HepG2 (cell line): ENCODE results near the gene GABARAPL2. TPM values are rescaled to one million over a fixed set of nuclear protein-coding genes. Genes with fewer than 3 reads are reported as not detected.
A peak's percentile ranks its signal among the peaks of the same experiment; 100 is the strongest.

Experiments
- CBX5 ChIP-seq: sonication (generic); formaldehyde crosslinking; IDR thresholded peaks from 2 replicates; pipeline ENCODE4 v1.4.0; 2020; ENCODE audit warnings: missing genetic modification reagents, borderline replicate concordance
- GATAD1 ChIP-seq: IDR thresholded peaks from 2 replicates; pipeline ENCODE4 v1.6.1; 2016; ENCODE audit warnings: missing genetic modification reagents, missing compliant biosample characterization
- HOMEZ ChIP-seq: IDR thresholded peaks from 2 replicates; pipeline ENCODE4 v1.6.1; 2016; ENCODE audit warnings: low read depth
- HOXA3 ChIP-seq: sonication (generic); formaldehyde crosslinking; IDR thresholded peaks from 2 replicates; pipeline ENCODE4 v1.5.0; 2020; ENCODE audit warnings: missing genetic modification reagents
- KDM2A ChIP-seq: sonication (generic); formaldehyde crosslinking; IDR thresholded peaks from 2 replicates; pipeline ENCODE4 v1.4.0; 2020; ENCODE audit warnings: low read depth, missing genetic modification reagents, borderline replicate concordance
- KIAA2018 ChIP-seq: sonication (generic); formaldehyde crosslinking; IDR thresholded peaks from 2 replicates; pipeline ENCODE4 v1.5.0; 2020; ENCODE audit warnings: mild to moderate bottlenecking, missing genetic modification reagents, borderline replicate concordance
- KMT2B ChIP-seq: IDR thresholded peaks from 2 replicates; pipeline ENCODE4 v1.6.1; 2016; ENCODE audit warnings: missing genetic modification reagents, missing compliant biosample characterization
- MXI1 ChIP-seq: IDR thresholded peaks from 3 replicates; pipeline ENCODE4 v1.6.1; 2012; ENCODE audit warnings: low read depth, low read length, inconsistent platforms, borderline replicate concordance
- POLR2AphosphoS5 ChIP-seq: IDR thresholded peaks from 2 replicates; pipeline ENCODE4 v1.6.1; 2012; ENCODE audit warnings: low read depth, low read length
- RARA ChIP-seq: IDR thresholded peaks from 2 replicates; pipeline ENCODE4 v1.6.1; 2016; ENCODE audit warnings: missing genetic modification reagents, missing compliant biosample characterization
- RBM39 ChIP-seq: fragments of 200-400 bp; formaldehyde crosslinking; IDR thresholded peaks from one replicate; pipeline ENCODE4 v1.6.1; 2018; ENCODE audit warnings: antibody characterized with exemption, mild to moderate bottlenecking, low read depth, low read length; ENCODE audit not compliant: poor library complexity, severe bottlenecking
- RFX5 ChIP-seq: IDR thresholded peaks from 2 replicates; pipeline ENCODE4 v1.6.1; 2011; ENCODE audit warnings: low read depth, low read length, improper control_type of control experiment
- SOX5 ChIP-seq: IDR thresholded peaks from 2 replicates; pipeline ENCODE4 v1.6.1; 2016; ENCODE audit warnings: borderline replicate concordance
- YY1 ChIP-seq: IDR thresholded peaks from 2 replicates; pipeline ENCODE4 v1.6.1; 2011; ENCODE audit warnings: low read length, low read depth, moderate library complexity, mild to moderate bottlenecking; ENCODE audit not compliant: insufficient read depth, insufficient replicate concordance
- ZFX ChIP-seq: sonication (generic); formaldehyde crosslinking; IDR thresholded peaks from 2 replicates; pipeline ENCODE4 v1.4.0; 2020; ENCODE audit warnings: mild to moderate bottlenecking, low read depth, missing genetic modification reagents, moderate library complexity
- ZMYM2 ChIP-seq: sonication (generic); formaldehyde crosslinking; IDR thresholded peaks from 2 replicates; pipeline ENCODE4 v1.8.0; 2022; ENCODE audit warnings: mild to moderate bottlenecking, missing genetic modification reagents
- ZNF639 ChIP-seq: conservative IDR thresholded peaks from 2 replicates; pipeline ENCODE4 v1.6.1; 2018; ENCODE audit warnings: missing genetic modification reagents
- polyA plus RNA-seq, 8 experiments: library from polyadenylated mRNA; depleted of rRNA in 3 of 8; stranded (reverse) in 7 of 8; unstranded in 1 of 8; fragments of >200 nt; fragmentation: Illumina TruSeq in 4 of 8; extraction: Trizol in 4 of 8; gene quantifications; 2 replicates each; pipeline versions ENCODE4 v1.2.1 to v1.2.3, GENCODE V29; 2011 to 2016; ENCODE audit warnings: low read depth in 4 of 8, missing spikeins in 1 of 8, mixed read lengths in 1 of 8; ENCODE audit not compliant: insufficient read depth in 1 of 8
- total RNA-seq, 5 experiments: library from RNA; depleted of rRNA; stranded (reverse); fragments of >200 nt; fragmentation: Illumina TruSeq; extraction: Trizol; gene quantifications; 2 replicates each; pipeline ENCODE4 v1.2.3, GENCODE V29; 2016; ENCODE audit warnings: low read depth in 1 of 5
- TF ChIP-seq, protein P1 (sequence below): IDR thresholded peaks from 2 replicates; pipeline ENCODE4 v1.6.1; 2018; ENCODE audit warnings: missing genetic modification reagents, mild to moderate bottlenecking, missing compliant biosample characterization

GABARAPL2 gene
- total and polyA plus RNA-seq, 2 of the 13 experiments (the other 11 are each of a cell fraction or from before 2014, with no cell fraction given) = 76.4 to 83.0 TPM

DNA sequence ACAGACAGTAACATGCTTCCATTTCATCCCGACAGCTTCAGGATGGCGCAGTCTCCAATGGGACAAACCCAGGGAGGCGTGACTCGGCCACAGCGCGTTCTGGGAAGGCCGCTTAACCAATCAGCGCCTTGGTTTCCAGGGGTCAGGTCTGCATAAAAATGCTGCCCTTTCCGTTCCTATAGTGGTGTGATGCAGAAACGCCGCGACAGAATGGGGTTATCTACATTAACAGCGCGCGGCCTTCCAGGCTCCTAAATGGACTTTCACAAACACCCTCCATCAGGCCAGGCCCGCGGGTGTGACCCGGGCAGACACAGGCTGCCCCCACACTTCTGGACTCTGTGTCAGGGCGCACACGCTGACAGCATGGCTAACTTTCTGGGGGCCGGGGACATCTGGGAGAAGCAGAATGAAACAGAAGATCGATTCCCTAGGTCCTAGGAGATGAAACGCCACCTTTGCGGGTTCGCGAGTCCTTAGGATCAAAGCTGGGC, 10.9 kb upstream of the GABARAPL2 start (continued):
- TF ChIP-seq KIAA2018 (CRISPR knock-in tag) = no peak
- TF ChIP-seq SOX5 (CRISPR knock-in tag) = no peak
- 0 out of 2 replicates have a peak, but pooled peaks have one; percentile 9 for TF ChIP-seq ZMYM2
- TF ChIP-seq HOXA3 = peak; percentile 41; the same call in 1 of the 2 replicates
- peak; percentile 51; the same call in 1 of the 2 replicates for TF ChIP-seq RFX5
- TF ChIP-seq MXI1 = peak; percentile 76; the same call in 1 of the 3 replicates
- TF ChIP-seq KDM2A (CRISPR knock-in tag) = peak; percentile 61; the same call in 1 of the 2 replicates
- no peak for TF ChIP-seq RBM39
- TF ChIP-seq, protein P1, sequence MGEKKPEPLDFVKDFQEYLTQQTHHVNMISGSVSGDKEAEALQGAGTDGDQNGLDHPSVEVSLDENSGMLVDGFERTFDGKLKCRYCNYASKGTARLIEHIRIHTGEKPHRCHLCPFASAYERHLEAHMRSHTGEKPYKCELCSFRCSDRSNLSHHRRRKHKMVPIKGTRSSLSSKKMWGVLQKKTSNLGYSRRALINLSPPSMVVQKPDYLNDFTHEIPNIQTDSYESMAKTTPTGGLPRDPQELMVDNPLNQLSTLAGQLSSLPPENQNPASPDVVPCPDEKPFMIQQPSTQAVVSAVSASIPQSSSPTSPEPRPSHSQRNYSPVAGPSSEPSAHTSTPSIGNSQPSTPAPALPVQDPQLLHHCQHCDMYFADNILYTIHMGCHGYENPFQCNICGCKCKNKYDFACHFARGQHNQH = peak; percentile 28; the same call in 1 of the 2 replicates
- TF ChIP-seq ZNF639 (CRISPR knock-in tag) = 0 out of 2 replicates have a peak, but pooled peaks have one; percentile 53
- peak; percentile 66 for TF ChIP-seq ZFX (CRISPR knock-in tag)
- peak; percentile 14; the same call in 1 of the 2 replicates for TF ChIP-seq RARA
- peak; percentile 83 for TF ChIP-seq GATAD1 (CRISPR knock-in tag)
- TF ChIP-seq POLR2AphosphoS5 = 0 out of 2 replicates have a peak, but pooled peaks have one; percentile 22
- 0 out of 2 replicates have a peak, but pooled peaks have one; percentile 48 for TF ChIP-seq CBX5 (CRISPR knock-in tag)
- 0 out of 2 replicates have a peak, but pooled peaks have one; percentile 19 for TF ChIP-seq HOMEZ (CRISPR knock-in tag)
- peak; percentile 24 for TF ChIP-seq YY1
- peak; percentile 70 for TF ChIP-seq KMT2B (CRISPR knock-in tag)
